Naive thymus-derived CD8-positive, alpha-beta T cell (primary cell): ENCODE data around the gene SHISA7. TPM values are rescaled to one million over a fixed set of nuclear protein-coding genes. Genes with fewer than 3 reads are reported as not detected.
A peak's percentile ranks its signal among the peaks of the same experiment; 100 is the strongest.
"Not testable (repeated sequence)": the region's sequence is repeated elsewhere in the genome, so short reads cannot be mapped to it uniquely, and the experiment has no call there.

Source experiments
- ATAC-seq, 2 donors: fragments of 150-1000 bp; cut with Tn5 transposase in 1 of 2; sonication (Bioruptor Pico), chemical (Tn5 transposase) in 1 of 2; 1 replicate in 1 of 2; 2 replicates in 1 of 2; pipeline ENCODE4 v1.10.0; 2021; ENCODE audit warnings: mild to moderate bottlenecking in 2 of 2, moderate library complexity in 2 of 2
- POLR2A ChIA-PET: fragments of 350-600 bp; sonication (Branson Sonifier 250); formaldehyde crosslinking; loops from one replicate; lab custom pipeline; 2021; ENCODE audit warnings: antibody characterized with exemption; lab: Charles Lee
- DNase-seq, 10 donors: peaks; one replicate each; pipeline versions ENCODE4 v3.0.0 to v3.0.0-alpha.2; 2020 to 2022
- H3K27ac Mint-ChIP-seq, 10 donors: one replicate each; pipeline ENCODE4 v1.8.0; 2020 to 2022; ENCODE audit warnings: mild to moderate bottlenecking in 10 of 10, mixed read lengths in 10 of 10, moderate library complexity in 4 of 10, inconsistent platforms in 1 of 10
- H3K27me3 Mint-ChIP-seq, 5 donors: one replicate each; pipeline ENCODE4 v1.8.0; 2021 to 2022; ENCODE audit warnings: mixed read lengths in 5 of 5
- H3K36me3 Mint-ChIP-seq, 3 donors: one replicate each; pipeline ENCODE4 v1.8.0; 2020 to 2022; ENCODE audit warnings: mixed read lengths in 3 of 3, mild to moderate bottlenecking in 2 of 3, inconsistent platforms in 1 of 3
- H3K4me1 Mint-ChIP-seq, 4 donors: one replicate each; pipeline ENCODE4 v1.8.0; 2021 to 2022; ENCODE audit warnings: mixed read lengths in 4 of 4
- H3K4me3 Mint-ChIP-seq, 10 donors: one replicate each; pipeline ENCODE4 v1.8.0; 2020 to 2022; ENCODE audit warnings: mild to moderate bottlenecking in 10 of 10, mixed read lengths in 10 of 10, moderate library complexity in 6 of 10, inconsistent platforms in 1 of 10
- H3K9me3 Mint-ChIP-seq, 9 donors: one replicate each; pipeline ENCODE4 v1.8.0; 2020 to 2022; ENCODE audit warnings: mixed read lengths in 9 of 9, mild to moderate bottlenecking in 3 of 9, inconsistent platforms in 1 of 9, moderate library complexity in 1 of 9
- polyA plus RNA-seq, 3 donors: library from polyadenylated mRNA; unstranded; fragments of 300-500 nt; fragmentation: Illumina TruSeq; gene quantifications; one replicate each; pipeline ENCODE4 v1.2.3, GENCODE V29; 2021
- total RNA-seq, 8 experiments: library from RNA in 2 of 8; stranded (reverse) in 2 of 8; gene quantifications; one replicate each; pipeline ENCODE4 v1.2.3 and lab custom pipeline; 2021 to 2026

The SHISA7 gene
- total and polyA plus RNA-seq, 5 experiments from 2014 or later: not detected

GRCh38 chr19:55419103-55419502, 24.0 kb downstream of the SHISA7 start:
- Mint-ChIP-seq H3K27ac (no peak overlapping the region), H3K4me1 (peaks cover 4 to 28% (median 19%) of the 10 kb centered on the region in 4 donors), H3K36me3 (no peaks in the 10 kb centered on the region), H3K9me3 (no peaks in the 10 kb centered on the region), H3K27me3 (peaks cover 0 to 9% (median 0%) of the 10 kb centered on the region in 5 donors), H3K4me3 (no peak overlapping the region)
- ATAC-seq (no peak), DNase-seq (no peak)
- POLR2A ChIA-PET: interaction anchor here (1.8 kb wide), 1 partner anchor 12 kb away, joined by 6 read pairs; the partner anchor contains the start of gene UBE2S

GRCh38 chr19:55418185-55418584, 24.9 kb downstream of the SHISA7 start:
- H3K36me3 Mint-ChIP-seq: no peaks in the 10 kb centered on the region
- H3K9me3 Mint-ChIP-seq: no peaks in the 10 kb centered on the region
- peaks cover 0 to 9% (median 0%) of the 10 kb centered on the region in 5 donors for H3K27me3 Mint-ChIP-seq
- ATAC-seq: peak; percentile 61 to 80
- DNase-seq: peak in 8 of 10 donors; percentile 27 to 80 (median 54)
- H3K27ac Mint-ChIP-seq: peak overlapping the region in 1 of 10 donors; percentile 2
- POLR2A ChIA-PET: interaction anchor here (1.1 kb wide), 1 partner anchor 10 kb away, joined by 3 read pairs; the partner anchor contains the start of gene UBE2S
- H3K4me3 Mint-ChIP-seq: no peak overlapping the region
- peaks cover 5 to 28% (median 19%) of the 10 kb centered on the region in 4 donors for H3K4me1 Mint-ChIP-seq

- H3K36me3 Mint-ChIP-seq: peaks cover 7 to 13% (median 10%) of the 10 kb centered on the region in 3 donors
- POLR2A ChIA-PET: interaction anchor here (0.6 to 10.0 kb wide), 3 partner anchors 21 to 151 kb away, joined by 3 to 181 read pairs (median 4); partner anchors contain the start of genes PPP6R1, RPL28 and TMEM238
- H3K27ac Mint-ChIP-seq: peak overlapping the region in 3 of 10 donors; percentile 23 to 82 (median 76)
- H3K4me3 Mint-ChIP-seq: peak overlapping the region in 2 of 10 donors; percentile 9 to 34
- peaks cover 0 to 12% (median 0%) of the 10 kb centered on the region in 9 donors for H3K9me3 Mint-ChIP-seq
- peaks cover 20 to 32% (median 29%) of the 10 kb centered on the region in 4 donors for H3K4me1 Mint-ChIP-seq
- DNase-seq (no peak), ATAC-seq (no peak)
- H3K27me3 Mint-ChIP-seq: peaks cover 0 to 3% (median 0%) of the 10 kb centered on the region in 5 donors
Observed at GRCh38 chr19:55410168-55410567, 32.9 kb downstream of the SHISA7 start.

GRCh38 chr19:55409179-55409578, 33.9 kb downstream of the SHISA7 start:
- not testable (repeated sequence) for H3K27me3 Mint-ChIP-seq, DNase-seq, ATAC-seq
- peaks cover 7 to 15% (median 10%) of the 10 kb centered on the region in 3 donors for H3K36me3 Mint-ChIP-seq
- POLR2A ChIA-PET: interaction anchor here (0.8 to 10.0 kb wide), 6 partner anchors 20 to 245 kb away, joined by 3 to 181 read pairs (median 4); partner anchors contain the start of genes KMT5C, PPP6R1, RPL28 and TMEM238
- peak overlapping the region; percentile 52 to 100 (median 98) for H3K27ac Mint-ChIP-seq
- H3K9me3 Mint-ChIP-seq: peaks cover 0 to 12% (median 0%) of the 10 kb centered on the region in 9 donors
- H3K4me1 Mint-ChIP-seq: peaks cover 20 to 32% (median 29%) of the 10 kb centered on the region in 4 donors
- H3K4me3 Mint-ChIP-seq: peak overlapping the region; percentile 31 to 98 (median 92)

GRCh38 chr19:55408533-55408872, 34.6 kb downstream of the SHISA7 start:
- peaks cover 0 to 3% (median 0%) of the 10 kb centered on the region in 5 donors for H3K27me3 Mint-ChIP-seq
- POLR2A ChIA-PET: interaction anchor here (0.9 to 10.0 kb wide), 7 partner anchors 10 to 246 kb away, joined by 3 to 181 read pairs (median 5); partner anchors contain the start of genes KMT5C, RPL28, TMEM238 and U2AF2
- H3K9me3 Mint-ChIP-seq: peaks cover 0 to 12% (median 0%) of the 10 kb centered on the region in 9 donors
- DNase-seq (no peak), ATAC-seq (no peak)
- H3K27ac Mint-ChIP-seq: peak overlapping the region; percentile 93 to 100 (median 99)
- H3K4me3 Mint-ChIP-seq: peak overlapping the region; percentile 88 to 98 (median 94)
- H3K36me3 Mint-ChIP-seq: peaks cover 7 to 21% (median 10%) of the 10 kb centered on the region in 3 donors
- H3K4me1 Mint-ChIP-seq: peaks cover 18 to 37% (median 29%) of the 10 kb centered on the region in 4 donors

GRCh38 chr19:55407800-55408532, 35.1 kb downstream of the SHISA7 start:
- peak; percentile 91 to 92 for ATAC-seq
- H3K4me3 Mint-ChIP-seq: peak overlapping the region; percentile 88 to 98 (median 94)
- peaks cover 7 to 26% (median 14%) of the 10 kb centered on the region in 3 donors for H3K36me3 Mint-ChIP-seq
- peak; percentile 94 to 99 (median 97) for DNase-seq
- peaks cover 0 to 3% (median 0%) of the 10 kb centered on the region in 5 donors for H3K27me3 Mint-ChIP-seq
- H3K9me3 Mint-ChIP-seq: peaks cover 0 to 12% (median 0%) of the 10 kb centered on the region in 9 donors
- peaks cover 20 to 39% (median 30%) of the 10 kb centered on the region in 4 donors for H3K4me1 Mint-ChIP-seq
- peak overlapping the region; percentile 93 to 100 (median 99) for H3K27ac Mint-ChIP-seq
- POLR2A ChIA-PET: interaction anchor here (0.5 to 10.0 kb wide), 24 partner anchors 9 to 291 kb away, joined by 3 to 181 read pairs (median 6); partner anchors contain the start of genes FIZ1, HSPBP1, KMT5C and PPP1R12C

- Mint-ChIP-seq H3K4me1 (peaks cover 20 to 39% (median 30%) of the 10 kb centered on the region in 4 donors), H3K27ac (peak within 1 kb of the TSS; percentile 93 to 100 (median 99)), H3K9me3 (peaks cover 0 to 12% (median 0%) of the 10 kb centered on the region in 9 donors), H3K4me3 (peak within 1 kb of the TSS; percentile 88 to 98 (median 94)), H3K36me3 (peaks cover 7 to 31% (median 15%) of the 10 kb centered on the region in 3 donors)
- DNase-seq, H3K27me3 Mint-ChIP-seq: not testable (repeated sequence)
- ATAC-seq: peak; percentile 0 to 68
- POLR2A ChIA-PET: interaction anchor here (0.6 to 10.0 kb wide), 21 partner anchors 9 to 290 kb away, joined by 3 to 181 read pairs (median 6); partner anchors contain the start of genes FIZ1, HSPBP1, KMT5C and PPP1R12C
Observed at GRCh38 chr19:55407550-55407799, 35.6 kb downstream of the SHISA7 start, which contains the start of gene UBE2S. UBE2S (minus strand) TSS chr19:55407788; CDS start chr19:55407589, 199 bp downstream.

GRCh38 chr19:55406826-55407549, 36.1 kb downstream of the SHISA7 start:
- DNase-seq: peak in 2 of 10 donors; percentile 27 to 71
- Mint-ChIP-seq H3K36me3 (peaks cover 7 to 36% (median 17%) of the 10 kb centered on the region in 3 donors), H3K27me3 (peaks cover 0 to 3% (median 0%) of the 10 kb centered on the region in 5 donors), H3K4me1 (peaks cover 20 to 39% (median 30%) of the 10 kb centered on the region in 4 donors), H3K4me3 (peak overlapping the region; percentile 73 to 98 (median 80)), H3K27ac (peak overlapping the region; percentile 74 to 100 (median 85)), H3K9me3 (peaks cover 0 to 12% (median 0%) of the 10 kb centered on the region in 9 donors)
- peak in 1 of 2 donors; percentile 0 for ATAC-seq
- POLR2A ChIA-PET: interaction anchor here (1.0 to 10.0 kb wide), 17 partner anchors 8 to 290 kb away, joined by 3 to 181 read pairs (median 6); partner anchors contain the start of genes HSPBP1, KMT5C, PPP1R12C and RPL28

GRCh38 chr19:55406091-55406825, 36.8 kb downstream of the SHISA7 start:
- DNase-seq (no peak), ATAC-seq (no peak)
- H3K4me3 Mint-ChIP-seq: peak overlapping the region; percentile 57 to 98 (median 77)
- peaks cover 20 to 39% (median 30%) of the 10 kb centered on the region in 4 donors for H3K4me1 Mint-ChIP-seq
- H3K27ac Mint-ChIP-seq: peak overlapping the region; percentile 56 to 100 (median 82)
- peaks cover 7 to 40% (median 20%) of the 10 kb centered on the region in 3 donors for H3K36me3 Mint-ChIP-seq
- H3K9me3 Mint-ChIP-seq: peaks cover 0 to 12% (median 0%) of the 10 kb centered on the region in 9 donors
- POLR2A ChIA-PET: interaction anchor here (0.6 to 10.0 kb wide), 6 partner anchors 13 to 289 kb away, joined by 3 to 181 read pairs (median 8); partner anchors contain the start of genes KMT5C, PPP1R12C, RPL28 and TMEM238
- H3K27me3 Mint-ChIP-seq: peaks cover 0 to 3% (median 0%) of the 10 kb centered on the region in 5 donors

GRCh38 chr19:55405638-55406037, 37.5 kb downstream of the SHISA7 start:
- no peak for ATAC-seq
- H3K4me1 Mint-ChIP-seq: peaks cover 20 to 39% (median 30%) of the 10 kb centered on the region in 4 donors
- POLR2A ChIA-PET: interaction anchor here (0.6 to 10.0 kb wide), 5 partner anchors 17 to 138 kb away, joined by 3 to 181 read pairs (median 6); partner anchors contain the start of genes KMT5C, RPL28 and TMEM238

More at GRCh38 chr19:55405638-55406037, 37.5 kb downstream of the SHISA7 start:
- DNase-seq: no peak
- Mint-ChIP-seq H3K27ac (peak overlapping the region in 8 of 10 donors; percentile 29 to 100 (median 58)), H3K9me3 (peaks cover 0 to 12% (median 0%) of the 10 kb centered on the region in 9 donors), H3K36me3 (peaks cover 7 to 45% (median 20%) of the 10 kb centered on the region in 3 donors), H3K27me3 (peaks cover 0 to 3% (median 0%) of the 10 kb centered on the region in 5 donors), H3K4me3 (peak overlapping the region in 9 of 10 donors; percentile 45 to 98 (median 77))
